Stomach smooth muscle (tissue), 2 donors: ENCODE data around the gene B4GALNT3.

Experiments used
- H3K27ac ChIP-seq: one replicate; pipeline ENCODE4 v1.7.0; 2013; ENCODE audit warnings: mild to moderate bottlenecking, low read length, inconsistent platforms
- H3K27me3 ChIP-seq, 2 donors: one replicate each; pipeline ENCODE4 v1.7.0; 2013; ENCODE audit warnings: low read length in 2 of 2; ENCODE audit not compliant: insufficient read depth in 2 of 2, control insufficient read depth in 1 of 2
- H3K36me3 ChIP-seq, 2 donors: one replicate each; pipeline ENCODE4 v1.7.0; 2013; ENCODE audit warnings: low read length in 2 of 2; ENCODE audit not compliant: control insufficient read depth in 2 of 2, insufficient read depth in 2 of 2
- H3K4me1 ChIP-seq: one replicate; pipeline ENCODE4 v1.7.0; 2013; ENCODE audit warnings: low read length; ENCODE audit not compliant: control insufficient read depth, insufficient read depth
- H3K4me3 ChIP-seq, 2 donors: one replicate each; pipeline ENCODE4 v1.7.0; 2013; ENCODE audit warnings: low read length in 2 of 2
- H3K9ac ChIP-seq, 2 donors: one replicate each; pipeline ENCODE4 v1.7.0; 2013; ENCODE audit warnings: low read length in 2 of 2, mild to moderate bottlenecking in 1 of 2
- H3K9me3 ChIP-seq, 2 donors: one replicate each; pipeline ENCODE4 v1.7.0; 2013; ENCODE audit warnings: low read length in 2 of 2; ENCODE audit not compliant: control insufficient read depth in 2 of 2
- donor health status: healthy.
- donor health status: Pancreatic carcinoma.

The B4GALNT3 gene

DNA sequence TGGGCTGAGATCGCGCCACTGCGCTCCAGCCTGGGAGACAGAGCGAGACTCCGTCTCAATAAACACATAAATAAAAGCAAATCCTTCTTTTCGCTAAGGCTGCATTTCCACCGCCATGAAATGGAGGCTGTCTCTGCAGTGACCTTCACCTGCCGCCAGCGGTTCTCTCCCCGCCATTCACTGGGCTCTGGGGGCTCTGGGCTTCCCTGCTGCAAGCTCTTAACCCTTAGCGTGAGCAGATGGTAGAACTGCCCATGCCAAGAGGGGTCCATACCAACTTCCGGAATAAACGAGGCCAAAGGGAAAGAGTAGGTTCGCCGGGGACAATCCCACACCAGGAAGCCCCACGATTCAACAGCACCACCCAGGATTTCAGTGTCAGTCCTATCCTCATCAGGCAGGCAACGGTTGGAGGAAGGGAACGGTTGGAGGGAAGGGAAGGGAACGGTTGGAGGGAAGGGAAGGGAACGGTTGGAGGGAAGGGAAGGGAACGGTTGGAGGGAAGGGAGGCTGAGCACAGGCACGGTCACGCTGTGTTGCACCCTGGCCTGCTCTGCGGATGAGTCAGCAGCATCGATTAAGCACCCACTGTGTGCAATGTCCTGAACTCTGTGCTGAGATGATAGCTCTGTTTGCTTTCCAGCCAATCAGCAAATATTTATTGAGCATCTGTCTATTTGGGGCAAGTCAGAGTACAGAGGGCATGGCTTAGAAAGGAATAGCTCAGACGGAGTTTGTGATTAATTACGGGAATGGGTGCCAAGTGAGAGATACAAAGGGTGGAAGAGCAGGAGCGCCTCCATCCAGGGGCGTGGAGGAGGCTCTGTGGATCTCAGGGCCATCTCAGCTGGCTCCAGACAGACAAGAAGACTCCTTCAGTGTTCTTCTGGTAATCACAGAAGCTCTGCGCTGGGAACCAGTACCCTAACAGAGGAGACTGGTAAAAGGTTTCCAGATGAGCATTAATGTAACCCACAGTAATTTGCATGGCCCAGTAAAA, 125.6 kb downstream of the B4GALNT3 start:
- no peak overlapping the region for H3K9ac ChIP-seq
- peaks cover 0 to 3% of the 10 kb centered on the region in 2 donors for H3K9me3 ChIP-seq
- H3K27ac ChIP-seq, result no peak overlapping the region
- no peak overlapping the region for H3K4me3 ChIP-seq
- H3K4me1 ChIP-seq, result no peaks in the 10 kb centered on the region
- H3K36me3 ChIP-seq, result no peaks in the 10 kb centered on the region
- no peaks in the 10 kb centered on the region for H3K27me3 ChIP-seq

DNA sequence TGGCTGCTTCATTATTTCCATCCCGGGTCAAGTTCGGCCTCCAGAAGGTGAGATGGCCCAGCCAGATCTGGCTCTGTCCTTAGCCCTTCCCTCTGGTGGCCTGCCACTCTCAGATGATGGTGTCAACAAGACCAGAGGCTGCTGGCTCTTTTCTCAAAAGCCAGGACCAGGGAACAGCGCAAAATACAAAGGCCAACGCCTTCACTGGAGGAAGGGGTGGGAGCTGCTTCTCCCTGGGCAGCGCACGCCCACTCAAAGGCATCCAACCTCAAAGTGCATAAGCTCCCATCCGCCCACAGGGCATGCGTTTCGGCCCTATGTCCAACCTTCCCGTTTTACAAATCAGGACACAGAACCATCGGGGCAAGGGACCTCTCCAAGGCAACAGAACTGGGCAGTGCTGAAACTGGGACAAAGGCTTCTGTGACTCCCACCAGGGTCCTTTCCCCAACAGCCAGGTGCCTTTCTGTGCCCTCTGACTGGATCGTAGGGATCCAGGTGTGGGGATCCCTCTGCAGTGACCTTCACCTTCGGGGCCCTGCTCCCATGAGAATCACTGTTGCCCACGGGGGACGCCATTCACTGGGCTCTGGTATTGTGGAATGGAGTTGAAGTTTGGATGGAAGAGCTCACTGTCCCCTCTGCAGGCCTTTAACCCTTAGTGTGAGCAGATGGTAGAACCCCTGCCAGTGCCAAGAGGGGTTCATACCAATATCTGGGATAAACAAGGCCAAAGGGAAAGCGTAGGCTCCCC, 126.8 kb downstream of the B4GALNT3 start:
- Histone ChIP-seq H3K9me3 (peaks cover 0 to 3% of the 10 kb centered on the region in 2 donors), H3K4me1 (no peaks in the 10 kb centered on the region), H3K9ac (no peak overlapping the region), H3K27me3 (no peaks in the 10 kb centered on the region), H3K36me3 (no peaks in the 10 kb centered on the region), H3K4me3 (no peak overlapping the region), H3K27ac (no peak overlapping the region)

DNA sequence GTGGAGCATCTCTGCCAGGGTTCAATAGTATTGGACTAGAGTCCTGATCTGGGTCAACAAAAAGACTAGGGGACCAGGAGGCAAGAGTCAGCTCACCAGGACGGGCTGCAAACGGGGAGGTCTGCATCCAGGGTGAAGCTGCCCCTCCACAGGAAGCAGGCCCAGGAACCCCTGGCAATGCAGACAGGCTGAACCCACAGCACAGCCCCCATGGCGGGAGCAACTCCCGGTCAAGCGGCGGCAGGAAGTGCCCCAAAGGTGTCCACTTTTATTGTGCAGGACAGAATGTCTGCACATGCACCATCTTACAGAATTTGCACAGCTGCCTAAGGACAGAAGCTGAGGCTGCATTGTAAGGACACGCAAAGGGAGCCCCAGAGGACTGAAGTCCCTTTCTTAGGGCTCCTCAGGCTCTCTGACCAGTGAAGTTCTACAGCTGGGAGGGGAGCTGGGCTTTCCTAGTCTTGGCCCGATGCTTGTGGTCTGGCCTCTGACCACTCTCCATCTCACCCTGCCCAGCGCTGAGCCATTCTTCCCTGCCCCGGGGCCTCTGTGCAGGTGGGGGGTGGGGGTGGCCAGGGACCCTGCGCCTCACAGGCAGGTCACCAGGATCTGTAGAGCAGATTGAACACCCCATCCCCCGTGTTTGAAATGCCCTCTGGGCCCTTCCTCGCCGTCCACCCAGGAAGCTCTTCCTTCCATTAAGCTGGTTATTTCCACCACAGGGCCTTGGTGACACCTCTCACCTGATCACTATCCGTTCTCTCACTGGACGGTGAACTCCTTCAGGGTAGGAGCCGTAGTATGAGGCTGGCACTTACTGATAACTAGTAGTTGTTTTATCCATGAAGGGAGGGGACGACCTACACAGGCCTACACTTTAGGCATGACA, 127.6 kb downstream of the B4GALNT3 start:
- H3K4me3 ChIP-seq, result no peak overlapping the region
- peaks cover 0 to 3% of the 10 kb centered on the region in 2 donors for H3K9me3 ChIP-seq
- no peaks in the 10 kb centered on the region for H3K27me3 ChIP-seq
- H3K27ac ChIP-seq, result no peak overlapping the region
- no peak overlapping the region for H3K9ac ChIP-seq
- H3K36me3 ChIP-seq, result no peaks in the 10 kb centered on the region
- no peaks in the 10 kb centered on the region for H3K4me1 ChIP-seq

DNA sequence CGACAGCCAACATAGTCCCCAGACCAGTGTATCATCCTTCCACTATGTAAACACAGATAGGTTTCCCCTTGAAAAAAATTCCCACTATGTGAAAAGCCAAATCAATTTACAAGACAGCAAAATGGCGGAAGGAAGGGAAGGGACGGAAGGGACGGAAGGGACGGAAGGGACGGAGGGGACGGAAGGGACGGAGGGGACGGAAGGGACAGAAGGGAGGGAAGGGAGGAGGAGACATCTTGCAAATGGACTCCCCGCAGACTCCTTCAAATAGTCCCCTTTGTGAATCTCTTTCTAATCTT, 128.2 kb downstream of the B4GALNT3 start:
- H3K9me3 ChIP-seq, result peaks cover 0 to 3% of the 10 kb centered on the region in 2 donors
- H3K4me3 ChIP-seq, result no peak overlapping the region
- no peaks in the 10 kb centered on the region for H3K27me3 ChIP-seq
- no peaks in the 10 kb centered on the region for H3K36me3 ChIP-seq
- H3K4me1 ChIP-seq, result no peaks in the 10 kb centered on the region
- H3K27ac ChIP-seq, result no peak overlapping the region
- no peak overlapping the region for H3K9ac ChIP-seq

DNA sequence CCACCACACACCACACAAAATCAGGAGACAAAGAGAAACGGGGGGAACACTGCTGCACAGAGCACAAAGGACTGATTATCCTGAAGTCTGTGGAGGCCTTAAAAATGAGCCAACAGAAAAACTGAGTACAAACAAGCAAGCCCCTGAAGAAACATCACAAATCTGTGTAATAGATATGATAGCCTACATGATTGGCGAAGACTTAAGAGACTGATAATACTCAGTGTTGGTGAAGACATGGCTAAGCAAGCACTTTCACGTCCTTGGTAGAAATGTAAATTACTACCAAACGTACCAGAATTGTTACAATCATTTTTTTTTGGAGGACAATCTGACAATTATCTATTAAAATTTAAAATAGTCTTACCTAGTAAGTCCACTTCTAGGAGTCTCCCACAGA, 128.9 kb downstream of the B4GALNT3 start:
- Histone ChIP-seq H3K27me3 (no peaks in the 10 kb centered on the region), H3K9me3 (peaks cover 0 to 3% of the 10 kb centered on the region in 2 donors), H3K4me3 (no peak overlapping the region), H3K36me3 (no peaks in the 10 kb centered on the region), H3K27ac (no peak overlapping the region), H3K4me1 (no peaks in the 10 kb centered on the region), H3K9ac (no peak overlapping the region)

DNA sequence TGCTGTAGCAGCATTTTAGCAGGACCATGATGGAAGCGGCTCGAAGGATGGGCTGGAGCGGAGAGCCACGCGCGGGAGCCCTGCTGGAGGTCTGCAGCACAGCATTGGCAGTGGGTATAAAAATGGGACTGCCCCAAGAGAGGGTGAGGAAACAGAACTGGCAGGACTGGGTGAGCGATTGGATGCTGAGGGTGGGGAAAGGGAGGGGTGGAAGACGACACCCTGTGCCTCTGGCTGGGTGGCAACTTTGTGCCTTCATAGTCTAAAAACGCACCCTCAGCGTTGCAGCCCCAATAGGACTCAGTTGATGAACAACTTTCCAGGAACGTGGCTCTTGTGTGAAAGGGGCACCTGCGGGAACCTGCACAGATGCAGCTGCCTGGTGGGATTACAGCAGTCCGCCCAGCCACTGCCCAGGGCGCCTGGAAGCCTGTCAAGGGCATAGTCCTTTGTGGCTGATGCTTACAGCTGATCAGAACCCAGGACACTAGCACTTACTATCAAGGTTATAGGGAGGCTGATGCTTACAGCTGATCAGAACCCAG, 130.5 kb downstream of the B4GALNT3 start:
- no peak overlapping the region for H3K27ac ChIP-seq
- no peaks in the 10 kb centered on the region for H3K36me3 ChIP-seq
- H3K27me3 ChIP-seq, result no peaks in the 10 kb centered on the region
- H3K4me3 ChIP-seq, result no peak overlapping the region
- H3K9ac ChIP-seq, result no peak overlapping the region
- H3K9me3 ChIP-seq, result peaks cover 0 to 3% of the 10 kb centered on the region in 2 donors
- H3K4me1 ChIP-seq, result no peaks in the 10 kb centered on the region

DNA sequence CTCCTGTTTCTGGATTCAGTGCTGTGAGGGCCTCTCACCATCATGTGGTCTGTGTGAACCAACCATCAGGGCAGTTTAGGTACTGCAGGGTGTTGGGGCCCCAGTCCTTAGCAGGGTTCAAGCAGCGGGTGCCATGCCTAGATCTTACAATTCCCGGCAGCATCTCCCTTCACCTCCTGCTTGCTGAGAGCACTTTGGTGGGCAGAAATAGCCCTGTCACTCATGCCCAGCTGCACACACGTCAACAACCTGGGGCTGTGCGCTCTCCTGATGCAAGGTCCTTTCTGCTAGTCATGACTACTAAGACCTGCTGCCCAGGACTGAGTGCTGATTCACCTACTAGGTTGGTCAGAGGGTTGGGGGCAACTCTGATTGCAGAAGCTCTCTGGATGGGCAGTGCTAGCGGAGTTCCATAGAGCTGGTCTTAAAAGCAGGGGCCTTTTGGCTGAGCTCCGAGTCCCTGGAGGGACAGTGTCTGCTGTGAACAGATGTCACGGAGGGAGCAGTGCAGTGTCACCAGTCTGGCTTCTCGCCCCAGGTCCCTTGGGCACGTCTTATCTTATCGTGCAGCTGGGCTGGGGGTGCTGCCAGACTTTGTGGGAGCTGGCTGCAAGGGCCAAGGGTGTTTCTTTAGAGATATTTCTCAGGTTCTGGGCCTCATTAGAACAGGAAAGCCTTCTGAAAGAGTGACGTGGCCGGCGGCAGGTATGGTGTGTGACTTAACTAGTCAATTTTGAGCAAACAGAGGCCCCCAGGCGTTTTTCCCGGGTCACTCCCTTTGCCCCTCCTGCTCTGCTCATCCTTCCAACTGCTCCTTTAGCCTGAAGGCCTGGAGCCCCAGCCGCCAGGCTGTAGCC, 131.7 kb downstream of the B4GALNT3 start:
- Histone ChIP-seq H3K9ac (no peak overlapping the region), H3K9me3 (peaks cover 0 to 3% of the 10 kb centered on the region in 2 donors), H3K27ac (no peak overlapping the region), H3K4me1 (no peaks in the 10 kb centered on the region), H3K4me3 (no peak overlapping the region), H3K27me3 (no peaks in the 10 kb centered on the region), H3K36me3 (no peaks in the 10 kb centered on the region)

DNA sequence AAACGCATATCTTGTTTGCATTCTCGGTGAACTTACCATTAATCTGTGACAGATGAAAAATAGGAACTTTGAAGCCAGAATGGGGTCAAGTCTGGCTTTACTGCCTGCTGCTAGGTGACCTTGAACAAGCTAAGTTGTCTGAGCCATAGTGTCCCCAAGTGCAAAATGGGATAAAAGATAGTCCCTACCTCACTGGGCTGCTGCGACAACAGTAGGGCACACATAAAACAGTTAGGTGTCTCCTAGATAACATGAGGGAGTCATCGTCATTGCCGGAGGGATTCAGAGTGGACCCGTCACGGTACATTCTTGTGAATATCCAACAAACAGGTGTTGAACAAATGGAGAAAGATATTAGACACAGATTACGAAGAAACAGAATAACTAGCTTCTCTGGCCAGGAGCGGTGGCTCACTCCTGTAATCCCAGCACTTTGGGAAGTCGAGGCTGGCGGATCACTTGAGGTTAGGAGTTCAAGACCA, 132.3 kb downstream of the B4GALNT3 start:
- Histone ChIP-seq H3K4me1 (no peaks in the 10 kb centered on the region), H3K9me3 (peaks cover 0 to 3% of the 10 kb centered on the region in 2 donors), H3K4me3 (no peak overlapping the region), H3K36me3 (no peaks in the 10 kb centered on the region), H3K27me3 (no peaks in the 10 kb centered on the region), H3K27ac (no peak overlapping the region), H3K9ac (no peak overlapping the region)

DNA sequence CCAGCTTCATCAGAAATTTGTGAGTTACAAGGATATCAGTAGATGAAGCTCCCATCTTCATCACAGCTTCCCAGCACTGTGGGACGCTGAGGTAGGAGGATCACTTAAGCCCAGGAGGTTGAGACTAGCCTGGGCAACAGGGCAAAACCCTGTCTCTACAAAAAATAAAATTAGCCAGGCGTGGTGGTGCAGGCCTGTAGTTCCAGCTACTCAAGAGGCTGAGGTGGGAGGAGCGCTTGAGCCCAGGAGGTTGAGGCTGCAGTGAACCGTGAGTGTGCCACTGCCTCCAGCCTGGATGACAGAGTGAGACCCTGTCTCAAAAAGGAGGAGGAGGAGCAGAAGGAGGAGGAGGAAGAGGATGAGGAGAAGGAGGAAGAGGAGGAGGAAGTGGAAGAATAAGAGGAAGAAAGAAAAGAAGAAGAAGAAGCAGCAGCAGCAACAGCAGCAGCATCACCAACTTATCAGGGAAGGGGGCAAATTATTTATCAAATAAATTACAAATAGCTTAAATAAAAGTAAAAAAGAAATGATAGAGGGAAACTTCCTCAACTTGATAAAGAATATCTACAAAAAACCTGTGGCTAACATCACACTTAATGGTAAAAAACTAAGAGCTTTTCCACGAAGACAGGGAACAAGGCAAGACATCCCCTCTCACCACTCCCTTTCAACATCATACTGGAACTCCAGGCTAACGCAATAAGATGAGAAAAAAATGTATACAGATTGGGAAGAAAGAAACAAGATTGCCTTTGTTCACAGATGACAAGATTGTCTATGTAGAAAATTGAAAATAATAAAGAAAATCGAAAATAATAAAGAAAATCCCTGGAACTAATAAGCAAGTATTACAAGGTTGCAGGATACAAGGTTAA, 133.9 kb downstream of the B4GALNT3 start:
- no peak overlapping the region for H3K9ac ChIP-seq
- no peaks in the 10 kb centered on the region for H3K4me1 ChIP-seq
- no peaks in the 10 kb centered on the region for H3K36me3 ChIP-seq
- H3K27me3 ChIP-seq, result no peaks in the 10 kb centered on the region
- no peak overlapping the region for H3K4me3 ChIP-seq
- no peak overlapping the region for H3K27ac ChIP-seq
- H3K9me3 ChIP-seq, result no peaks in the 10 kb centered on the region
